ENCODE results near the gene RPF1.
"Not testable (repeated sequence)": the region's sequence is repeated elsewhere in the genome, so short reads cannot be mapped to it uniquely, and the experiment has no call there.

The RPF1 gene

DNA sequence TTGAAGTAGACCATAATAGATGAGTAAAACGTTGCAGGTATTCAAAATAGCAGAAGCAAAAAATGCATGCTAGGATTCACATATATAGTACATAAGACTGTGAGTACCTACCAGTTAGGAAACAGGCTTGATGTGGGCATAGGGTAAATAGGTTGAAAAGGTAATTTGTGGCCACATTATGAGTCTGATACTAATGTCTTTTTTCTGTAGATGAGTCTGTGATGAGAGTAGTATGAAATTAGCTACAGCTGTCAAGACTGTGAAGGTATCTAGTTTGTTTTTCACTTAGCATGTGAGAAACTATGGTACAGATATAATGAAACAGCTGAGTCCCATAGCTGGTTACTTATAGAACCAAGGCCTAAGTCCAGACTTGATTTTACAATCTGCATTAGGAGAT lies 14.7 kb downstream of the RPF1 start:
- DNase-seq: no peak

DNA sequence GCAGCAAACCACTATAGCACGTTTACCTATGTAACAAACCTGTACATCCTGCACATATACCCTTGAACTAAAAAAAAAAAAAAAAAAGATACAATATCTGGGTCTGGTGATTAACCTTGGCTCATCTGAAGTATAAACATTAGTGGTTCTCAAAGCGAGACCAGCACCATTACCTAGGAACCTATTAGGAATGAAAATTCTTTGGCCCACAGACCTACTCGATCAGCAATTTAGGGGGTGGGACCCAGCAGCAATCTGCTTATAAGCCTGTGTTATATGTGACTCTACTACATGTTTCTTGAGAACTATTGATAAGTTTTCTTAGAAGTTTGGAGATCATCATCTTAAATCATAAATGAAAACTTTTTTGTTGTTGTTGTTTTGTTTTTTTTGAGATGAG lies 17.4 kb downstream of the RPF1 start:
- DNase-seq: no peak

- no peak for DNase-seq
Observed at GRCh38 chr1:84497631-84498275, 18.7 kb downstream of the RPF1 start.

DNA sequence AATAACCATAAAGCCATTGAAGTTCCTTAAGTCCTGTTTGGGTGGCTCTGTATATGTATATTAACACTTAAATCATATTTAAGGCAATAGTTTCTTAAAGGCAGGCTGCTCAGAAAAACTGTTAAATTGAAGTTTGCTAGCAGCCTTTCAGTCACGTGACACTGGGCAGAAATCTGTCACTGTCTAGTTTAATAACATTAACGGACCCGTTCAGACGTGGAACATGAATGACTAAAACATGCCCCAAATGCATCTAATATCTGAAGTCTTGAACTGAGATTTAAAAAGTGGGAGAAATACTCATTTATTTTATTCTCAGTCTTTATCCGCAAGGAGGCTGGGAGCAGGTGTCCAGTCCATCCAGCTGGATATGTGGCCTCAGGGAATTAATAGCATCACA lies 23.9 kb downstream of the RPF1 start:
- DNase-seq: no peak

GRCh38 chr1:84504580-84505492 lies 25.8 kb downstream of the RPF1 start:
- no peak for DNase-seq

DNA sequence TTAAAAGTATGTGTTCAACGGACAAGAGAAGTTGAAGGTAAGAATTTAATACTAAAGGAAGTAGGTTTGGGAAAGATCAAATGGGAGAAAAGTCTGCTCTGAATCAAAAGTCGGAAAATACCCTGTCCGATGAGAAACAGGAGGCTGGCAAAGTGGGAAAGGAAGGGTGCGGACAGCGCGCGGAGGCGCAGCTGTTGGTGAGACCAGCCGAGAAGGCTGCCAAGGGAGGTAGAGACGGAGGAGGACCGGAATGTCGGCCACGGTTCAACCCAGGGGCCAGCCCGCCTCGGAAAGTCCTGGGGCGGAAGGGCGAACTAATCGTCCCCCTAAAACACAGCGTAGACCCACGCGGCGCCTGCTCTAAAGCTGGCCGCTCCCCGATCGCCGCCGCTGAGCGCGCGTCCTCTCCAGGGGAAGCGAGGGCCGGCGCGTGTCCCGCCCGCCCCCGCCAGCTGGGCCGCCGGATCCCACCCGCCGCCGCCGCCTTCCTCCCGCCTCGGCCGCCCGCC lies 26.5 kb downstream of the RPF1 start:
- DNase-seq: no peak

DNA sequence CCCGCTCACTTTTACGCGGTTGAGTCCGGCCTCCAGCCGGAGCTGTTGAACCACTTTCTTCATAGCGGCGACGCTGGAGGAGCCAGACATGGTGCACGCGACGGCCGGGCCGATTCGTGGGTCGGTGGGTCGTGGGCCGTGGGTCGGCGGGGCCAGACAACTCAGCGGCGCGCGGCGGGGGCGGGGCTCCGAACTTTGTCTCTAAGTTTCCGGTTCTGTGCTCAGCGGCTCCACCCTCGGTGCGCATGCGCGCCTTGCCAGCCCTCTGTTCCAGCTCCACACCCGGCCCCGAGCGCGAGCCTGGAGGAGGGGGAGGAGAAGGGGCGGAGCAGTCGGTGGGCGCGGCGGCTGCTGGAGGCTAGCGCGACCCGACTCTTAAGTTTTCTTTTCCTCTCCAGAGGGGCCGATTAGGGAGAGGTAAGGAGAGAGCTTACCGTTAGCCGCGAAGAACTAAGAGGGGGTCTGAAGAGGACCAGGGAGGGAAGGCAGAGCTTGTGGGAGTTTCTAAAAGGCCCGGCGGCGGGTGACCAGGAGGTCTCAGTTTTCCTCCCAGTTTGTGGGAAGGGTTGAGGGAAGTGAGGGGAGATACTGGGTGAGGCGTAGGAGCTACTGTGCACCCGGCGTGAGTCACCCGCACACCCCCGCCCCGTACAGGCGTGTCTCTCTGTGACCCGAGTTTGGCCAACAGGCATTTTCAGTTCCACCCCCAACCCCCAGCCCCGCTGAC lies 27.1 kb downstream of the RPF1 start, which contains the start of the genes GNG5 and SPATA1:
Gene GNG5, minus strand, starts transcription at position 580 of the 727 bp plus-strand sequence. Its CDS starts 490 bp downstream, at position 90.
Gene SPATA1, plus strand, starts transcription at position 385 of the 727 bp plus-strand sequence. CDS start 9,974 bp downstream, outside the sequence.
- peak; percentile 97 for DNase-seq

GRCh38 chr1:84506729-84507453 lies 27.8 kb downstream of the RPF1 start:
- DNase-seq: no peak

GRCh38 chr1:84507887-84508286 lies 28.8 kb downstream of the RPF1 start:
- DNase-seq: not testable (repeated sequence)

GRCh38 chr1:84508510-84508909 lies 29.4 kb downstream of the RPF1 start:
- no peak for DNase-seq

DNA sequence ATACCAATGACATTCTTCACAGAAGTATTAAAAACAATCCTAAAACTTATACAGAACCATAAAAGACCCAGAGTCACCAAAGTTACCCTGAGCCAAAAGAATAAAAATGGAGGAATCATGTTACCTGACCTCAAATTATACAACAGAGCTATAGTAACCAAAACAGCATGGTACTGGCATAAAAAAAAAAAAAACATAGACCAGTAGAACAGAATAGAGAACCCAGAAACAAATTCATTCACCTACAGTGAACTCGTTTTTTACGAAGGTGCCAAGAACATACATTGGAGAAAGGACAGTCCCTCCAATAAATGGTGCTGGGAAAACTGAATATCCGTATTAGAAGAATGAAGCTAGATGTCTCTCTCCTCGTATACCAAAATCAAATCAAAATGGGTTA lies 30.0 kb downstream of the RPF1 start:
- no peak for DNase-seq

GRCh38 chr1:84510165-84510564 lies 31.1 kb downstream of the RPF1 start:
- DNase-seq: no peak

GRCh38 chr1:84510668-84511067 lies 31.6 kb downstream of the RPF1 start:
- no peak for DNase-seq

DNA sequence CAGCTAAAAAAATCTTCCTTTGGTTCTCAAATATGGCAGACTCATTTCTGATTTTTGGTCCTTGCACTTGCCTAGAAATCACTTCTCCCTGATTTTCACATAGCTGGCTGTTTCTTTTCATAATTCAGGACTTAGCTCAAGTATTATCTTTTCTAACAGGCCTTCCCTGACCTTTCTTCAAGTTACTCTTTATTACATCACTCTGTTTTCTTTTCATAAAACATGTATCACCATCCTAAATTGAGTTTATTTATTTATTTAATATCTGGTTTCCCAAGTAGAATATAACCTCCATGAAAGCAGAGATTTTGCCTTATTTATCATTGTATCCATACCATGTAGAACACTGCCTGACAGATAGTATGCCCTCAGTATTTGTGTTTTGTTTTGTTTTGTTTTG lies 45.5 kb downstream of the RPF1 start:
- DNase-seq: no peak

DNA sequence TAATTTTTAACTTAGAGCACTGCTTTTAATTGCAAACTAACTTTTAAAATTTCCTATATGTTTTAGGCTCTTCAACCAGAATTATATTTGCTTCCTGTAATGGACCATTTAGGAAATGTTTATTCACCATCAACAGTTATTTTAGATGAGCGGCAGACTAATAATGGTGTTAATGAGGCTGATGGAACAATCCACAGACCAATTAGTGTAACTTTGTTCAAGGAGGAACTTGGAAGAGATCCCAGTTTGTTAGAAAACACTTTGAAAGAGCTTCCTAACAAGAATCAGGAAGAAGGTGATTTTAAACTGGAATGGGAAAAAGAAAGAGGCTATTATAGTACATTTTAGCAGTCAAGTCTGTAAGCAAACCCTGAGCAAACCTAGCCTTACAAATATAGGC lies 46.7 kb downstream of the RPF1 start:
- no peak for DNase-seq

DNA sequence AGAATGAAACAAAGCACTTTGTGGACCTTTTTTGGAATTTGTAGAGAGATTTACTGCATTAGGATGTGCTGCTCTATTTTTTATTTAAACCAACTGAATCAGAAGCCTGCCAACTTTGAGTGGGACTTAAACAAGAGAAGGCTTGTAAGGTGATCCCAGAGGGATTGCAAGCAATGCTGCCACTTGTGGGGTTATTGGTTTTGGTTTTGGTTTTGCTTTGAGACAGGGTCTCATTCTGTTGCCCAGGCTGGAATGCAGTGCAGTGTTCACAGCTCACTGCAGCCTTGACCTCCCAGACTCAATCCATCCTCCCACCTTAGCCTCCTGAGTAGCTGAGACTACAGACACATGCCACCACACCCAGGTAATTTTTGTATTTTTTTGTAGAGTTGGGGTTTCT lies 59.5 kb downstream of the RPF1 start:
- no peak for DNase-seq

- no peak for DNase-seq
Observed at GRCh38 chr1:84539972-84540371, 60.9 kb downstream of the RPF1 start.

GRCh38 chr1:84540759-84541158 lies 61.7 kb downstream of the RPF1 start:
- DNase-seq: no peak

DNA sequence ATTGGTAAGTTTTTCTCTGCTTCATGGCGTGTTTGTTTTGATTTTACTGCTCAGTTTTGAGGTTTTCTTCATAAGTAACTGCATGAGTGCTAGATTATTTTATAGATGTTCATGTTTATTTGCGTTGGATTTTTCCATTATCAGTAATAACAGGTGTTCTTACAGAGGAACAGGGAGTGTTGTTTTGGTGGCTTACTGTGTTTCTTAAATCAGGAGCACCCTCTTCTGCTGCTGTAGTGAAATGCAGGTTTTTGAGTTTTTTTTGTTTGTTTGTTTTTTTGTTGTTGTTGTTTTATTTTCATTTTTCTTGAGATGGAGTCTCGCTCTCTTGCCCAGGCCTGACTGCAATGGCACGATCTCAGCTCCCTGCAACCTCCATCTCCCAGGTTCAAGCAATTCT lies 62.6 kb downstream of the RPF1 start:
- DNase-seq: no peak

All from stimulated activated CD4-positive, alpha-beta T cell treated with anti-CD3 and anti-CD28 coated beads, Interleukin-4, amount 100 ng/mL, for 24 hours (primary cell).